Spinal cord (tissue), 10 donors: ENCODE results near the gene AK4. TPM values are rescaled to one million over a fixed set of nuclear protein-coding genes. Genes with fewer than 3 reads are reported as not detected.

ENCODE experiments used
- DNase-seq, 6 donors: peaks; one replicate each; pipeline versions ENCODE4 v3.0.0 to v3.0.0-alpha.2; 2013 to 2015; ENCODE audit warnings: low spot score in 6 of 6, low read depth in 4 of 6
- H3K27ac ChIP-seq: one replicate; pipeline ENCODE4 v1.5.1; 2013; ENCODE audit warnings: low read depth, low read length, control low read depth
- H3K27me3 ChIP-seq: one replicate; pipeline ENCODE4 v1.6.1; 2013; ENCODE audit warnings: low read length; ENCODE audit not compliant: control insufficient read depth, insufficient read depth
- H3K36me3 ChIP-seq: one replicate; pipeline ENCODE4 v1.6.1; 2013; ENCODE audit warnings: low read length; ENCODE audit not compliant: control insufficient read depth, insufficient read depth
- H3K4me1 ChIP-seq: one replicate; pipeline ENCODE4 v1.6.1; 2013; ENCODE audit warnings: low read length; ENCODE audit not compliant: control insufficient read depth, insufficient read depth
- H3K4me3 ChIP-seq: one replicate; pipeline ENCODE4 v1.5.1; 2013; ENCODE audit warnings: low read depth, low read length, control low read depth
- H3K9me3 ChIP-seq: one replicate; pipeline ENCODE4 v1.6.1; 2013; ENCODE audit warnings: low read length; ENCODE audit not compliant: control insufficient read depth, insufficient read depth
- WGBS: methylation state at CpG from one replicate; pipeline ENCODE4 v1.1.5; 2013; ENCODE audit warnings: missing lambda C conversion rate; ENCODE audit not compliant: insufficient coverage; 5-methylcytosine and 5-hydroxymethylcytosine counted together
- polyA plus RNA-seq, 2 donors: library from polyadenylated mRNA; unstranded; fragments of 120-200 nt; gene quantifications; one replicate each; pipeline ENCODE4 v1.2.1, GENCODE V29; 2013; ENCODE audit not compliant: insufficient read length in 2 of 2
- total RNA-seq, 2 donors: library from RNA; depleted of rRNA in 1 of 2; stranded (reverse); fragments of 120-200 nt in 1 of 2; fragments of >200 nt in 1 of 2; gene quantifications; one replicate each; pipeline versions ENCODE4 v1.2.3 to v1.2.4, GENCODE V29; 2013 to 2014
- donor health status: healthy.

AK4 gene
- total and polyA plus RNA-seq, 4 donors = 19.2 to 36.2 (median 26.5) TPM

DNA sequence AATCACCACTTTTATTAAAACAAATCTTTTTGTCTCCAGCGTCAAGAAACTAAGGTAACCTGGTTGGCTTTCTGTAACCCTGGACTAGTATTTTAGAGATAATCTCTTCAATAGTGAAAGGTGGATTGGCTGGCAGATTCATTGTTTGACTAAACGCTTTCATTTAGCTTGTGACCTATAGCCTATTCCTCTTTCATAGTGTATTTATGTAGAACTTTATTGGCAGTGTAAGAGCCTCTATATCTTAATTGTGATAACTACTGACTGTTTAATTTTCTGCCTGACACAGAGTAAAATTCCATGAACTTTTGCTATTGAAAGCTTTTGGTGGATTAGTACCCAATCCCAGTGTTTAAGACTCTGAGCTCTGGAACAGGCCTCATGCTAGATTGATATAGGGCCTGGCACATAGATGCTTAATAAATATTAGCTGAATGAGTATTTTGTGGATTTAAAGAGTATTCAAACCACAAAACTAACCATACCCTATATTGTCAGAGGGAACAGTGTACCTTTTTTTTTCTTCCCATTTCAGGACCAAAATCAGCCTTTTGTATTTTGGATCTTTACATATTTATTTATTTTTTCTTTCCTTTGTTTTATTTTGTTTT lies 34.8 kb downstream of the AK4 start:
- WGBS = no CpG with 5 or more reads among the region's 2 CpGs
- Histone ChIP-seq H3K27ac (no peak overlapping the region), H3K9me3 (no peaks in the 10 kb centered on the region), H3K36me3 (no peaks in the 10 kb centered on the region), H3K4me3 (no peak overlapping the region), H3K4me1 (no peaks in the 10 kb centered on the region), H3K27me3 (no peaks in the 10 kb centered on the region)
- DNase-seq = no peak

DNA sequence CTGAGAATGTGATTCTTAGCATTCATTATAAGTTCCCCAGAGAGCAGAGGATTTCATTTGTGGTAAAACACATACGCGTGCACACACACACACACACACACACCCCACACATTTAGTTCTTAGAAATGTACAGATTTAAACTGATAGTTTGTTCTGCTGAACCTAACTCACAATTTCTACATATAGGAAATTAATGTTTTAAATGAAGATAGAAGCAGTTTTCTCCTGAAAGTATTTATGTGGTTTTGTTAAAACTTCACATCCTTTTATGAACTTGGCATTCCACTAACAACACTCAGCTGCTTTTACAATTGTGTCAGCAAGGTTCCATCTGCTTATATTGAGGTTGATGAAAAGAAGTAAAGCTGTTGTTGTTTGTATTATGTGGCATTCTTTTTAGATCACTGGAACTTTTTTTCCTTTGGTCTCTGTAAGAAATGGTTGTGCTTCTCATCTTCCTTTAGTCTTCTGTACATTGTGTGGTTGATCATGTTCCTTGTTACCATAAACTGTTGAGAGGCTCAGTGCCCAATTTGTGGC lies 41.6 kb downstream of the AK4 start:
- WGBS = no CpG with 5 or more reads among the region's 2 CpGs
- Histone ChIP-seq H3K4me3 (no peak overlapping the region), H3K27ac (no peak overlapping the region), H3K27me3 (no peaks in the 10 kb centered on the region), H3K4me1 (no peaks in the 10 kb centered on the region), H3K36me3 (no peaks in the 10 kb centered on the region), H3K9me3 (no peaks in the 10 kb centered on the region)
- DNase-seq = no peak

DNA sequence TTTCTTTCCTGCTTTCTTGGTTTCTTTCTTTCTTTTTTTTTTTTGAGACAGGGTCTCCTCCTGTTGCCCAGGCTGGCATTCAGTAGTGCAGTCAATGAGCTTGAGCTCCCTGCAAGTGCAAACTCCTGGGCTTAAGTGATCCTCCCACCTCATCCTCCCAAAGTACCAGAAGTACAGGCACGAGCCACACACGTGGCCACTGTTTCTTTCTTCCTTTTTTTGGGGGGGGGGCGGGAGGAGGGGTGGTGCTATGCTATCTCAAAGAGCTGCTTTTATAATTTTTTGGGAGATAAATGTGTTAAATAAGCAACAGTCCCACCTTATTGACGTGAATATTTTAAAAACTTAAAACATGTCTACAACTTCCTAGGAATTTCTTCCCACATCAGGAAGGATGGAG lies 42.2 kb downstream of the AK4 start:
- Histone ChIP-seq H3K27me3 (no peaks in the 10 kb centered on the region), H3K4me3 (no peak overlapping the region), H3K4me1 (no peaks in the 10 kb centered on the region), H3K27ac (no peak overlapping the region), H3K36me3 (no peaks in the 10 kb centered on the region), H3K9me3 (no peaks in the 10 kb centered on the region)
- no CpG with 5 or more reads among the region's 4 CpGs for WGBS
- DNase-seq = no peak

DNA sequence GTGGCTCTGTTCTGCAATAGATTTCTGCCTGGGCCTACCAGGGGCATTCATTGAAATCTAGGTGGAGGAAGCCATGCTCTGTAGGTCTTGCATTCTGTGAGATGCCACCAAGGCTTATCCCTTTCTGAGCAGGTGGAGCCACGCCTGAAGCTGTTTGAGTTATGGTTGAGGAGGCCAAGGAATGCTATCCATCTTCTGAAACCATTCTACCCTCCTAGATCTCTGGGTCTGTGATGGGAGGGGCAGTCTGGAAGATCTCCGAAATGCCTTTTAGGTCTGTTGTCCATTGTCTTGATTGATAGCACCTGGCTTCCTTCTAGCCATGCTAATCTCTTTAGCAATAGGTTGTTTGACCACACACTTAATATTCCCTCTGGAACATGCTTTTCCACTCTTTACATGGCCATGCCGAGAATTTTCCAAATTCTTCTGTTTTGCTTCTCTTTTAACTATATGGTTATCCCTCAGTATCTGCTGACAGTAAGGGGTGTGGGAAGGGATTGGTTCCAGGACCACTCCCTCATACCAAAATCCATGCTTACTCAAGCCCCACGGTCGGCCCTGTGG lies 45.2 kb downstream of the AK4 start:
- Histone ChIP-seq H3K4me3 (no peak overlapping the region), H3K27ac (no peak overlapping the region), H3K4me1 (no peaks in the 10 kb centered on the region), H3K27me3 (no peaks in the 10 kb centered on the region), H3K36me3 (no peaks in the 10 kb centered on the region), H3K9me3 (no peaks in the 10 kb centered on the region)
- 100% methylated on average over 1 of the region's 5 CpGs for WGBS
- DNase-seq = no peak

DNA sequence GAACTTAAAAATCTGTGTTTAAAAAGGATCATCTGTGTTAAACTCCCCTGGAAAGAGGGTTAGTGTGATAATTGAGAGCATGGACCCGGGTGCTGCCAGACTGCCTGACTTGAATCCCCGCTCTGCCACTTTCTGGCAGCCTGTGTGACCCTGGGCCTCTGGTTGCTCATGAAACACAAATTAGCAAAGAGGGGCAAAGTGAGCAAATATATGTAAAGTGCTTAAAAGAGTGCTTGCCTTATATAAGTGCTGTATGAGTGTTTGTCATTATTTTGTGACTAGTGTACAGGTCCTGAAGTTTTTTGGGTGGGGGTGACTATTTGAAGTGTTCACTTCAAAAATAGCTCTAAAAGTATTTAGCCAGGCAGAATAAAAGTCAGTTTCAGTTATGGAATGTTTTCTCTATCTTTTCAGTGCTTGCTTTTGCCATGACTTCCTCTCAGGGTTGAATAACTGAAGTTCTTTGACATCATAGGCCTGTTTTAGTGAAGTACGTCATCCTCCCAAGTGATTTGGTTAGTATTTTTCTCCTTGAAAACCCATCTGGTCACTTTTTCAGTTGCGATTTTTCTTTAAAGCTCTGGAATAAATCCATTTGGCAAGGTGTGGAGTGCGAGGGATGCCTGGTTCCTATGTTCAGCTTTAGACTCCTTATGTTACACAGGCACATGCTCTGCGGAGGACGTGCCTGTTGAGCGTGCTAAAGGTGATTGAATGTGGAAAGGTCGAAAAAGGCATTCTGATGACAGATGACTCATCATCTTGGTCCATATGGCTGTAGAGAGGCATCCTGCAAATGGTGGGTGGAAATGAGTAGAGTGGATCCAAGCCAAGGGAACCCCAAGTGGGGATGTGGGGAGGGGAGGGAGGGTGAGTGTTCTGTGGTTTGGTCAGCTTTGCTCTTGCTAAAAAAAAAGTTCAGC lies 47.8 kb downstream of the AK4 start:
- no peak overlapping the region for H3K27ac ChIP-seq
- H3K9me3 ChIP-seq = no peaks in the 10 kb centered on the region
- H3K36me3 ChIP-seq = no peaks in the 10 kb centered on the region
- H3K4me3 ChIP-seq = no peak overlapping the region
- peak in 1 of 6 donors; percentile 66 for DNase-seq
- no peaks in the 10 kb centered on the region for H3K4me1 ChIP-seq
- 85% methylated on average over 6 of the region's 9 CpGs for WGBS
- H3K27me3 ChIP-seq = no peaks in the 10 kb centered on the region

DNA sequence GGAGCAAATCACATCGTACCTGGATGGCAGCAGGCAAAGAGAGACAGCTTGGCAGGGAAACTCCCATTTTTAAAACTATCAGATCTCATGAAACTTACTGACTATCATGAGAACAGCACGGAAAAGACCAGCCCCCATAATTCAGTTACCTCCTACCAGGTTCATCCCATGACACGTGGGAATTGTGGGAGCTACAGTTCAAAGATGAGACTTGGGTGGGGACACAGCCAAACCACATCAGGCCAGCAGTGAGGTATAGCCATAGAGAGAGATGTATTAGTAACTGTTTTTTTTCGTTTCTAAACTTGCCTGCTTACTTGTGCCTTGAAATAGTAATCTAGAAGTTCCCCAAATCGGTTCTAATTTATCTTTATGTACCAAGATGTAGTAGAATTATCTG lies 48.9 kb downstream of the AK4 start:
- Histone ChIP-seq H3K36me3 (no peaks in the 10 kb centered on the region), H3K27me3 (no peaks in the 10 kb centered on the region), H3K4me3 (no peak overlapping the region), H3K4me1 (no peaks in the 10 kb centered on the region), H3K27ac (no peak overlapping the region), H3K9me3 (no peaks in the 10 kb centered on the region)
- DNase-seq = no peak
- WGBS = 83% methylated on average over 1 of the region's 5 CpGs

DNA sequence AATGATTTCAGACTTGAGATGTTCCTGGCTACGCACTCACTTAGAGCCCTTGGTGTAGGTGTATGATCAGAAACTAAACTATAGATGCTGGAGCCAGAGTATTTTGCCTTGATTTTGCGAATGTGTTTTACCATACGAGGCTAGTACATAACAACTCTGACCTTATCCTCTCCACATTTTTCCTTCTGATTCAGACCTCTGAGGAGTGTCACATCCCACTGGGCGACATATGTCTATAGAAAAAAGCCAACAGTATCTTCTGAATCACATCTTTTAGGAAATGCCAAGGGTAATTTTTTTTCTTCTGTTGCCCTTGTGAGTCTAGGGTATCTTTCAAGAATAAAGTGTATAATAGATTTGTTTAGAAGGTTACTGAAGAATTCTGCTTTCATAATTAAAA lies 49.6 kb downstream of the AK4 start:
- DNase-seq = no peak
- Histone ChIP-seq H3K4me3 (no peak overlapping the region), H3K27me3 (no peaks in the 10 kb centered on the region), H3K4me1 (no peaks in the 10 kb centered on the region), H3K36me3 (no peaks in the 10 kb centered on the region), H3K27ac (no peak overlapping the region), H3K9me3 (no peaks in the 10 kb centered on the region)
- WGBS = 80% methylated on average over 1 of the region's 4 CpGs

DNA sequence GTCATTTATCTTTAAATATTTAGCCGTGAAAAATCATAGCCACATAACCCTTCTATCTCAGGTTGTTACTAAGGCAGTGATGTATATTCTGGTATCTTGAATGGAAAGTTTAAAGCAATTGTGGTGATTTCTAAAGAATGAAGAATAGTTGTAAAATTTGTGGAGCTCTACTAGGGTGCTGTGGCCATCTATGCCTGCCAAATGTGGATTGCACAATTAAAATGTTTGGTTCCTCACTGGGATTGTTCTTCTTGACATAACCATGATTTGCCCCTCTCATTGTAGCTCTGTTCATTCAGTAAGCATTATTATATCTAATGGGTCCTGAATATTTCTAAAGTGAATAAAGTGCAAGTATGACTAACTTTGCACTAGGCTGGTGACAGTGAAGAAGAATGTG lies 50.1 kb downstream of the AK4 start:
- Histone ChIP-seq H3K27me3 (no peaks in the 10 kb centered on the region), H3K36me3 (no peaks in the 10 kb centered on the region), H3K4me3 (no peak overlapping the region), H3K27ac (no peak overlapping the region), H3K9me3 (no peaks in the 10 kb centered on the region), H3K4me1 (no peaks in the 10 kb centered on the region)
- no peak for DNase-seq
- no CpG with 5 or more reads among the region's 1 CpG for WGBS

DNA sequence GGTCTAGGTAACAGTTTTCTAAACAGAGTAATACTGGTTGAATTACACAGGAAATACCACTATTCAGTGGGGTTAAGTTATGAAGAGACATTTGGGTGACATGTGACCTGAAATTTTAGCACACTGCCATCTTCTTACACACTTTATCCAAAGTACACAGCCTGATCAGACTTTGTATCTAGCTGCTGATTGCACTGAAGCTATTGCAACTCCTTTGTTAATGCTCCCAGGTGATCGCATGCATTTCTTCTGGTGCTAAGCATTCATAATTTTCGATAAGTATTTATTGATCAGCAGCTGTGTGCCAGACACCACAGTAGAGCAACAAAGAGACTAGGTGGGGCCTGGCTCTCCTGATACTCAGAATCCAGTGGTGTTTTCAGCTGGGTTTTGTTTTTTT lies 52.4 kb downstream of the AK4 start:
- 83% methylated on average over 2 of the region's 2 CpGs for WGBS
- Histone ChIP-seq H3K4me1 (no peaks in the 10 kb centered on the region), H3K9me3 (no peaks in the 10 kb centered on the region), H3K4me3 (no peak overlapping the region), H3K36me3 (no peaks in the 10 kb centered on the region), H3K27ac (no peak overlapping the region), H3K27me3 (no peaks in the 10 kb centered on the region)
- DNase-seq = no peak
